DND-41 (cell line): ENCODE results near the gene TSC22D1.

Experiments
- ATAC-seq: fragments of 200-7000 bp; cut with Tn5 transposase; 3 replicates; pipeline ENCODE4 v1.9.1; 2021; ENCODE audit warnings: low read depth; ENCODE audit not compliant: insufficient read depth
- DNase-seq: peaks from one replicate; pipeline ENCODE4 v3.0.0-alpha.2; 2020
- H2AFZ ChIP-seq: 2 replicates; pipeline ENCODE4 v1.6.0; 2012; ENCODE audit warnings: low read depth, low read length
- H3K27ac ChIP-seq: 2 replicates; pipeline ENCODE4 v1.5.1; 2012; ENCODE audit warnings: low read length, inconsistent platforms
- H3K27me3 ChIP-seq: fragments of 200-600 bp; sonication (generic); 2 replicates; pipeline ENCODE4 v1.6.0; 2012; ENCODE audit warnings: low read length, mild to moderate bottlenecking, inconsistent platforms; ENCODE audit not compliant: insufficient read depth, poor library complexity
- H3K36me3 ChIP-seq: 2 replicates; pipeline ENCODE4 v1.5.1; 2012; ENCODE audit warnings: low read length, inconsistent platforms; ENCODE audit not compliant: insufficient read depth
- H3K4me1 ChIP-seq: 2 replicates; pipeline ENCODE4 v1.5.1; 2012; ENCODE audit warnings: mild to moderate bottlenecking, low read length; ENCODE audit not compliant: insufficient read depth
- H3K4me2 ChIP-seq: 2 replicates; pipeline ENCODE4 v1.6.0; 2012; ENCODE audit warnings: mild to moderate bottlenecking, moderate library complexity, low read length, inconsistent platforms; ENCODE audit not compliant: insufficient read depth
- H3K4me3 ChIP-seq, 2 experiments: fragments of 200-600 bp in 1 of 2; shearing (Covaris generic) in 1 of 2; 2 replicates each; pipeline ENCODE4 v1.5.1; 2012 to 2016; ENCODE audit warnings: inconsistent platforms in 2 of 2, low read length in 2 of 2, mild to moderate bottlenecking in 2 of 2, low read depth in 1 of 2, moderate library complexity in 1 of 2
- H3K79me2 ChIP-seq: 2 replicates; pipeline ENCODE4 v1.6.0; 2012; ENCODE audit warnings: low read length, inconsistent platforms; ENCODE audit not compliant: insufficient read depth
- H3K9ac ChIP-seq: 2 replicates; pipeline ENCODE4 v1.6.0; 2012; ENCODE audit warnings: low read depth, mild to moderate bottlenecking, inconsistent platforms, low read length, moderate library complexity
- H3K9me3 ChIP-seq: 2 replicates; pipeline ENCODE4 v1.5.1; 2012; ENCODE audit warnings: low read length, moderate library complexity, mild to moderate bottlenecking, inconsistent platforms; ENCODE audit not compliant: insufficient read depth, severe bottlenecking
- H4K20me1 ChIP-seq: 2 replicates; pipeline ENCODE4 v1.6.0; 2012; ENCODE audit warnings: low read length; ENCODE audit not compliant: insufficient read depth
- CTCF ChIP-seq: IDR thresholded peaks from 2 replicates; pipeline ENCODE4 v1.5.1; 2012; ENCODE audit warnings: borderline replicate concordance, low read length, moderate library complexity, mild to moderate bottlenecking; ENCODE audit not compliant: poor library complexity, severe bottlenecking; ENCODE audit errors: extremely low read depth
- EZH2 ChIP-seq: IDR thresholded peaks from 3 replicates; pipeline ENCODE4 v1.6.1; 2012; ENCODE audit warnings: borderline replicate concordance, low read depth, mild to moderate bottlenecking, moderate library complexity, low read length, inconsistent platforms; ENCODE audit not compliant: severe bottlenecking

The TSC22D1 gene

DNA sequence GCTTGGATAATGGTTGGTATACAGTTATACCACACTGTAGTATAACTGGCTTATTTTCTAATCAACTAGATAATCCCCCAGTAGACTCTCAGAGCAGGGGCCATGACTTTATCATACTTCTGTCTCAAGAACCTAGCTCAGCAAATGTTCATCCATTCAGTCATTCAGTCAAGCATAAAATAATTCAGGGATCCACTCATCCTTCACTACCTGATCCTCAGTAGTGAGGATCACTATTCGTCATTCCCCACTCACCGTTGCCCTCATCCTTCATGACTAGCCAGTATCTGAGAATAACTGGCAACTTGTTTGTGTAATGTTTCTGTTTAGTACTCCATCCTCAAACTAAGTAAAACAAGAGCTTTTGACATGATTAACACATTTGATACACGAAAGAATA lies 77.6 kb downstream of the TSC22D1 start:
- ATAC-seq (no peak), DNase-seq (no peak)
- Histone ChIP-seq H3K36me3 (no peaks in the 10 kb centered on the region), H3K27ac (no peak overlapping the region), H3K9me3 (no peaks in the 10 kb centered on the region), H2AFZ (no peak overlapping the region), H3K27me3 (no peaks in the 10 kb centered on the region), H3K79me2 (no peaks in the 10 kb centered on the region), H4K20me1 (no peaks in the 10 kb centered on the region), H3K9ac (no peak overlapping the region), H3K4me1 (no peaks in the 10 kb centered on the region), H3K4me3 (no peak overlapping the region), H3K4me2 (no peak overlapping the region)
- TF ChIP-seq CTCF (no peak), EZH2 (no peak)

DNA sequence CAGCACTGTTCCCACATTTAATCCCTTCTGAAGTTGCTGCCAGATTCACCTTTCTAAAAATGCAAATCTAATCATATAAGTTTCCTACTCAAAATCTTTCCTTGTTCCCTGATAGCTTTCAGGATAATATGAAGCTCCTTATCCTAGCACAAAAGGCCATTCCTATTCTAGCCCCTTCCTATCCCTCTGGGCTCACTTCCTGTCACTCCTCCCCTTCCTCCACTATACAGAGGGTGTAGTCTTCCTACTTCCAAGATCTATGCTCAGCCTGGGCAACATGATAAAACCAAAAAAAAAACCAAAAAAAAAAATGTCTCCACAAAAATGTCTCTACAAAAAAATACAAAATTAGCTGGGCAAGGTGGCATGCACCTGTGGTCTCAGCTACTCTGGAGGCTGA lies 78.3 kb downstream of the TSC22D1 start:
- Histone ChIP-seq H3K9me3 (no peaks in the 10 kb centered on the region), H3K4me1 (no peaks in the 10 kb centered on the region), H2AFZ (no peak overlapping the region), H4K20me1 (no peaks in the 10 kb centered on the region), H3K27ac (no peak overlapping the region), H3K79me2 (no peaks in the 10 kb centered on the region), H3K9ac (no peak overlapping the region), H3K36me3 (no peaks in the 10 kb centered on the region), H3K4me2 (no peak overlapping the region), H3K27me3 (no peaks in the 10 kb centered on the region), H3K4me3 (no peak overlapping the region)
- ATAC-seq: no peak
- TF ChIP-seq EZH2 (no peak), CTCF (no peak)
- no peak for DNase-seq

DNA sequence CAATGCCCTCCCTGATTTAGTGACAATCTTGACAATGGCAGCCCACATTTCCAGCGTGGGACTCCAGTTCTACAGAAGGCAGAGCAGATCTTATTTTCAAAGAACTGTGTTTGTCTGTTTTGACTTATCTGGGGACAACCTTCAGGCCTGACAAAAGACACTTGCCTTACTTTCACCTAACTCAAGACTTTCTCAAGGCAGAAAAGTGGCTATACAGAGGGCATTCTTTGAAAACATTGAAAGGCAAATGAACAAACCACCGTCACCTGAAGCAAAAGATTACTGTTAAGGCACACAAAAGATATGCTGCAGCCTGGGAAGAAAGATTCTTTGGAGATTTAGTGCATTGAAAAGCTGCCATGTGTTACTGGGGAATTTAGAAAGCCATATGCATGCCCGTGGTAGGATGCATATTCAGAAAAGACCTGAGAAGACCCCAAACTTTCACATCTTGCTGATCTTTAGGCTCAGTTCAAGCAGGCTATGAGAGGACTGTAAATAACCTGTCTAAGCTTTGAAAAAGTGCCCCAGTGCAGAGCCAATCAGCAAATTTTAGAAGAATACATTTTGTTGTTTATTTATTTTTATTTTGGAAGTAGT lies 82.8 kb downstream of the TSC22D1 start:
- no peaks in the 10 kb centered on the region for H3K9me3 ChIP-seq
- no peaks in the 10 kb centered on the region for H3K4me1 ChIP-seq
- no peak overlapping the region for H2AFZ ChIP-seq
- no peak overlapping the region for H3K4me2 ChIP-seq
- no peaks in the 10 kb centered on the region for H3K36me3 ChIP-seq
- no peaks in the 10 kb centered on the region for H3K79me2 ChIP-seq
- H3K27ac ChIP-seq: no peak overlapping the region
- H3K4me3 ChIP-seq: no peak overlapping the region
- TF ChIP-seq CTCF (no peak), EZH2 (no peak)
- ATAC-seq (no peak), DNase-seq (no peak)
- no peaks in the 10 kb centered on the region for H3K27me3 ChIP-seq
- no peak overlapping the region for H3K9ac ChIP-seq
- H4K20me1 ChIP-seq: no peaks in the 10 kb centered on the region

DNA sequence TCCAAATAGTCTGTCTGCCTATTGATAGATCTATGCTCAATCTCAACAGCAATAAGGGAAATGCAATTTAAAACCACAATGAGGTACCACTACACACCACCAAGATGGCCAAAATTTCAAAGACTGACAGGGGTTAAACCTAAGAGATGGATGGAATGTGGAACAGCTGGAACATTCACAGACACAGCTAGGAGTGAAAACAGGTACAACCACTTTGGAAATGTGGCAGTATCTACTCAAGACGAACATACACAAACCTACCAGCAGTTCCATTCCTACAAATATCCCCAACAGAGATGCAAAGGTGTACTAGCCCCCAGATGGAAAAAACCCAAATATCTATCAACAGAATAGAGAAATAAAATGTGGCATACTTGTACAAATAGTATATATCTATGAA lies 86.4 kb downstream of the TSC22D1 start:
- H3K4me3 ChIP-seq: no peak overlapping the region
- no peak overlapping the region for H3K4me2 ChIP-seq
- H3K4me1 ChIP-seq: peaks cover 1% of the 10 kb centered on the region; the same call in 1 of the 2 replicates
- no peaks in the 10 kb centered on the region for H3K9me3 ChIP-seq
- DNase-seq (no peak), ATAC-seq (no peak)
- no peaks in the 10 kb centered on the region for H4K20me1 ChIP-seq
- H3K27ac ChIP-seq: no peak overlapping the region
- H2AFZ ChIP-seq: no peak overlapping the region
- no peaks in the 10 kb centered on the region for H3K79me2 ChIP-seq
- H3K36me3 ChIP-seq: no peaks in the 10 kb centered on the region
- H3K9ac ChIP-seq: no peak overlapping the region
- H3K27me3 ChIP-seq: no peaks in the 10 kb centered on the region
- TF ChIP-seq CTCF (no peak), EZH2 (no peak)
